Measurements from ENCODE around the gene KAZN.
"Not testable (repeated sequence)": the region's sequence is repeated elsewhere in the genome, so short reads cannot be mapped to it uniquely, and the experiment has no call there.

KAZN gene

GRCh38 chr1:14959059-14959694 is 360.7 kb downstream of the KAZN start:
- no peak for TF ChIP-seq CTCF (IDR thresholded peaks at IDR 0.05; ENCODE audit: insufficient read depth, low read length, poor library complexity, severe bottlenecking)
- H3K27me3 ChIP-seq (replicated peaks; ENCODE audit: control insufficient read depth, insufficient read depth, low read length), result no peaks in the 10 kb centered on the region; the same call in 1 of the 2 replicates
- H3K36me3 ChIP-seq (ENCODE audit: control insufficient read depth, insufficient read depth, low read length), result no peaks in the 10 kb centered on the region
- no peak overlapping the region for H3K4me3 ChIP-seq (replicated peaks; ENCODE audit: low read depth, low read length)
- no peak for DNase-seq (ENCODE audit: extremely low read depth, insufficient read length)

- TF ChIP-seq CTCF (IDR thresholded peaks at IDR 0.05; ENCODE audit: insufficient read depth, low read length, poor library complexity, severe bottlenecking), result no peak
- no peaks in the 10 kb centered on the region; the same call in 1 of the 2 replicates for H3K27me3 ChIP-seq (replicated peaks; ENCODE audit: control insufficient read depth, insufficient read depth, low read length)
- no peak overlapping the region for H3K4me3 ChIP-seq (replicated peaks; ENCODE audit: low read depth, low read length)
- no peak for DNase-seq (ENCODE audit: extremely low read depth, insufficient read length)
- H3K36me3 ChIP-seq (ENCODE audit: control insufficient read depth, insufficient read depth, low read length), result no peaks in the 10 kb centered on the region
Measured at GRCh38 chr1:14961661-14962267, 363.3 kb downstream of the KAZN start.

GRCh38 chr1:14962407-14962806 is 363.9 kb downstream of the KAZN start:
- no peak overlapping the region for H3K4me3 ChIP-seq (replicated peaks; ENCODE audit: low read depth, low read length)
- no peak for DNase-seq (ENCODE audit: extremely low read depth, insufficient read length)
- no peaks in the 10 kb centered on the region for H3K36me3 ChIP-seq (ENCODE audit: control insufficient read depth, insufficient read depth, low read length)
- no peak for TF ChIP-seq CTCF (IDR thresholded peaks at IDR 0.05; ENCODE audit: insufficient read depth, low read length, poor library complexity, severe bottlenecking)
- no peaks in the 10 kb centered on the region; the same call in 1 of the 2 replicates for H3K27me3 ChIP-seq (replicated peaks; ENCODE audit: control insufficient read depth, insufficient read depth, low read length)

GRCh38 chr1:14963791-14964710 is 365.6 kb downstream of the KAZN start:
- not testable (repeated sequence) for H3K36me3 ChIP-seq (ENCODE audit: control insufficient read depth, insufficient read depth, low read length); H3K27me3 ChIP-seq (replicated peaks; ENCODE audit: control insufficient read depth, insufficient read depth, low read length); H3K4me3 ChIP-seq (replicated peaks; ENCODE audit: low read depth, low read length); DNase-seq (ENCODE audit: extremely low read depth, insufficient read length)

GRCh38 chr1:14964711-14965055 is 366.2 kb downstream of the KAZN start:
- TF ChIP-seq CTCF (IDR thresholded peaks at IDR 0.05; ENCODE audit: insufficient read depth, low read length, poor library complexity, severe bottlenecking), result no peak
- no peaks in the 10 kb centered on the region for H3K36me3 ChIP-seq (ENCODE audit: control insufficient read depth, insufficient read depth, low read length)
- H3K27me3 ChIP-seq (replicated peaks; ENCODE audit: control insufficient read depth, insufficient read depth, low read length), result no peaks in the 10 kb centered on the region
- no peak for DNase-seq (ENCODE audit: extremely low read depth, insufficient read length)
- H3K4me3 ChIP-seq (replicated peaks; ENCODE audit: low read depth, low read length), result no peak overlapping the region

GRCh38 chr1:14968251-14968851 is 369.9 kb downstream of the KAZN start:
- no peak overlapping the region for H3K4me3 ChIP-seq (replicated peaks; ENCODE audit: low read depth, low read length)
- DNase-seq (ENCODE audit: extremely low read depth, insufficient read length), result no peak
- no peaks in the 10 kb centered on the region for H3K36me3 ChIP-seq (ENCODE audit: control insufficient read depth, insufficient read depth, low read length)
- TF ChIP-seq CTCF (IDR thresholded peaks at IDR 0.05; ENCODE audit: insufficient read depth, low read length, poor library complexity, severe bottlenecking), result no peak
- no peaks in the 10 kb centered on the region for H3K27me3 ChIP-seq (replicated peaks; ENCODE audit: control insufficient read depth, insufficient read depth, low read length)
